SK-N-SH (cell line): ENCODE data around the gene KLF2.
A peak's percentile ranks its signal among the peaks of the same experiment; 100 is the strongest.

ENCODE experiments used
- POLR2AphosphoS5 ChIP-seq: IDR thresholded peaks from 2 replicates; pipeline ENCODE4 v1.6.1; 2012; ENCODE audit warnings: low read depth, low read length
- TF ChIP-seq, protein P1 (sequence below): IDR thresholded peaks from 2 replicates; pipeline ENCODE4 v1.4.0; 2012; ENCODE audit warnings: low read depth
- TF ChIP-seq, protein P2 (sequence below): fragments of 200-600 bp; sonication (generic); IDR thresholded peaks from 2 replicates; pipeline ENCODE4 v1.6.1; 2017; ENCODE audit warnings: antibody characterized with exemption, mild to moderate bottlenecking, moderate library complexity

DNA sequence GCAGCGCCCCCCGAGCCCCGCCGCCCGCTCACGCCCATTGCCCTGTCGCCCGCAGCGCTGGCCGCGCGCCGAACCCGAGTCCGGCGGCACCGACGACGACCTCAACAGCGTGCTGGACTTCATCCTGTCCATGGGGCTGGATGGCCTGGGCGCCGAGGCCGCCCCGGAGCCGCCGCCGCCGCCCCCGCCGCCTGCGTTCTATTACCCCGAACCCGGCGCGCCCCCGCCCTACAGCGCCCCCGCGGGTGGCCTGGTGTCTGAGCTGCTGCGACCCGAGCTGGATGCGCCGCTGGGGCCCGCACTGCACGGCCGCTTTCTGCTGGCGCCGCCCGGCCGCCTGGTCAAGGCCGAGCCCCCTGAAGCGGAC, 518 bp downstream of the KLF2 start:
- TF ChIP-seq, protein P1, sequence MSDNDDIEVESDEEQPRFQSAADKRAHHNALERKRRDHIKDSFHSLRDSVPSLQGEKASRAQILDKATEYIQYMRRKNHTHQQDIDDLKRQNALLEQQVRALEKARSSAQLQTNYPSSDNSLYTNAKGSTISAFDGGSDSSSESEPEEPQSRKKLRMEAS: no peak
- TF ChIP-seq, protein P2, sequence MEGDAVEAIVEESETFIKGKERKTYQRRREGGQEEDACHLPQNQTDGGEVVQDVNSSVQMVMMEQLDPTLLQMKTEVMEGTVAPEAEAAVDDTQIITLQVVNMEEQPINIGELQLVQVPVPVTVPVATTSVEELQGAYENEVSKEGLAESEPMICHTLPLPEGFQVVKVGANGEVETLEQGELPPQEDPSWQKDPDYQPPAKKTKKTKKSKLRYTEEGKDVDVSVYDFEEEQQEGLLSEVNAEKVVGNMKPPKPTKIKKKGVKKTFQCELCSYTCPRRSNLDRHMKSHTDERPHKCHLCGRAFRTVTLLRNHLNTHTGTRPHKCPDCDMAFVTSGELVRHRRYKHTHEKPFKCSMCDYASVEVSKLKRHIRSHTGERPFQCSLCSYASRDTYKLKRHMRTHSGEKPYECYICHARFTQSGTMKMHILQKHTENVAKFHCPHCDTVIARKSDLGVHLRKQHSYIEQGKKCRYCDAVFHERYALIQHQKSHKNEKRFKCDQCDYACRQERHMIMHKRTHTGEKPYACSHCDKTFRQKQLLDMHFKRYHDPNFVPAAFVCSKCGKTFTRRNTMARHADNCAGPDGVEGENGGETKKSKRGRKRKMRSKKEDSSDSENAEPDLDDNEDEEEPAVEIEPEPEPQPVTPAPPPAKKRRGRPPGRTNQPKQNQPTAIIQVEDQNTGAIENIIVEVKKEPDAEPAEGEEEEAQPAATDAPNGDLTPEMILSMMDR: peak; percentile 29
- no peak for TF ChIP-seq POLR2AphosphoS5
